Dendritic cell treated with granulocyte-macrophage colony-stimulating factor and Interleukin-4, amounts not matched to agents 40 ng/mL and 50 ng/mL, for 4 days (primary cell): ENCODE data around the gene LCT.
A peak's percentile ranks its signal among the peaks of the same experiment; 100 is the strongest.

ENCODE experiments used
- H3K27ac Mint-ChIP-seq: one replicate; pipeline ENCODE4 v1.8.0; 2022; ENCODE audit warnings: mild to moderate bottlenecking, mixed read lengths
- H3K27me3 Mint-ChIP-seq: one replicate; pipeline ENCODE4 v1.8.0; 2022; ENCODE audit warnings: mild to moderate bottlenecking, mixed read lengths
- H3K36me3 Mint-ChIP-seq: one replicate; pipeline ENCODE4 v1.8.0; 2022; ENCODE audit warnings: low read depth, mixed read lengths
- H3K4me1 Mint-ChIP-seq: one replicate; pipeline ENCODE4 v1.8.0; 2022; ENCODE audit warnings: low read depth, mixed read lengths
- H3K4me3 Mint-ChIP-seq: one replicate; pipeline ENCODE4 v1.8.0; 2022; ENCODE audit warnings: mild to moderate bottlenecking, moderate library complexity, mixed read lengths
- H3K9me3 Mint-ChIP-seq: one replicate; pipeline ENCODE4 v1.8.0; 2022; ENCODE audit warnings: mixed read lengths
- intact Hi-C: fragments of 100-400 bp; cut with micrococcal nuclease; formaldehyde crosslinking; loops from one replicate; pipeline ENCODE4 v1.15.0; 2022

Gene LCT

DNA sequence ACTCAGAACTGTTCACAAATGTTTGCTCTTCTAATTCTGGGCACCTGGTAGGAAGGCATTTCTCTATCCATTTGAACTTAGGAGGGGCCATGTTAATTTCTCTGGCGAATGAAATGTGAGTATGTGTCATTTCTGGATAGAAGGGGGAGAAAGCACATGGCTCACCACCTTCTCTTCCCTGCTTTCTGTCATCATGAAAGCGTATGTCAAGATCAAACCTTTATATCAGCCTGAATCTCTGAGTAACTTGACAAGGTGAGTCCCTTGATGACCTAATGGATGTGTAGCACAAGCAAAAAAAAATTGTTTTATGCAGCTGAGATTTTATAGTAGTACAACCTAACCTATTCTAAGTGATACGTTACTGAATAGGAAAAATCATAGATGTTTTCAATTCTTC is 12.1 kb upstream of the LCT start:
- H3K4me3 Mint-ChIP-seq, result no peak overlapping the region
- H3K27me3 Mint-ChIP-seq, result no peaks in the 10 kb centered on the region
- intact Hi-C loops, result no loop called here
- no peaks in the 10 kb centered on the region for H3K4me1 Mint-ChIP-seq
- no peaks in the 10 kb centered on the region for H3K9me3 Mint-ChIP-seq
- H3K27ac Mint-ChIP-seq, result no peak overlapping the region
- H3K36me3 Mint-ChIP-seq, result peaks cover 73% of the 10 kb centered on the region

- intact Hi-C loops, result no loop called here
- Mint-ChIP-seq H3K9me3 (no peaks in the 10 kb centered on the region), H3K4me3 (no peak overlapping the region), H3K36me3 (peaks cover 71% of the 10 kb centered on the region), H3K27ac (no peak overlapping the region), H3K4me1 (no peaks in the 10 kb centered on the region), H3K27me3 (no peaks in the 10 kb centered on the region)
Observed at GRCh38 chr2:135845997-135846396, 9.0 kb upstream of the LCT start.

- Mint-ChIP-seq H3K27me3 (no peaks in the 10 kb centered on the region), H3K4me1 (no peaks in the 10 kb centered on the region), H3K27ac (no peak overlapping the region), H3K36me3 (peaks cover 63% of the 10 kb centered on the region), H3K9me3 (no peaks in the 10 kb centered on the region), H3K4me3 (no peak overlapping the region)
- intact Hi-C loops, result no loop called here
Observed at GRCh38 chr2:135845257-135845656, 8.3 kb upstream of the LCT start.

DNA sequence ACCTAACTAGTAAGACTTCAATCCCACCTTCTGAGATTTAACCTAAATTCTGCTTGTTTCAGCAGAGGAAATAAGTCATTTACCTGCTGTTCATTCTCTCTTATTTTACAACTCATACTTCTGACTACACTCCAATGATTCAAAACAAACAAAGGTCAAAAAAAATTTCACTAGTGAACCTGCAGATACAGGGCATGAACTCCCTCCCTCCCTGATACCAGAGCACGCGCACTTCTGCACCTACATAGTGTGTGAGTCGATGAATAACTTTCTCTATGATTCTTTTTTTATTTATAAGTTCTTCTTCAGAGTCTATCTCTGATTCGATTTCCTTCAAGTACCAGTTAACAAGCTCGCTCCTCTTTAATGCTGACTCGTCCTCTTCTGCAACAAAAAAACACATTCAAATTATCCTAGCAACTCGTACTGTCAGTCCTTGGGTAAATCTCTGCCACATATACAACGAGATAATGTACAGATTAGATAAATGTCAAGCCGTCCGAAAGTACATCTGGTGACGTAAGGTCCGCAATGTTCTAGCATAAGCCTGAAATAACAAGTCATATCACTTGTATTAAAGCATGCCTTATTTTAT is 7.4 kb upstream of the LCT start:
- Mint-ChIP-seq H3K4me1 (no peaks in the 10 kb centered on the region), H3K36me3 (peaks cover 60% of the 10 kb centered on the region), H3K9me3 (no peaks in the 10 kb centered on the region), H3K4me3 (no peak overlapping the region), H3K27ac (no peak overlapping the region), H3K27me3 (no peaks in the 10 kb centered on the region)
- intact Hi-C loops, result no loop called here

DNA sequence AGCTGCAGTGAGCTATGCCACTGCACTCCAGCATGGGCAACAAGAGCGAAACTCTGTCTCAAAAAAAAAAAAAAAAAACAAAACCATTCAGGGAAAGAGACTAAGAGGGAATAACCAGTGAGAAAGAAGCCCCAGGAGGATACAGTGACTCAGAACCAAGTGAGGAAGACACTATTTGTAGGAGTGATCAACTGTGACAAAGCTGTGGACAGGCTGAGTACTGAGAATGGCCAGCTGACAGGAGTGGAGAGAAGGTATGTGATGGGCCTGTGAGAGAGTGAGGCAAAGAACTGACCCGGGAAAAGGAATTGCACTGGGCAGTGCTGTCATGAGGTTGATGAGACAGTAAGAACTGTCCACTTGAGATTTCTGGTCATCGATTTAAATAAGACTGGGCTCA is 6.7 kb upstream of the LCT start:
- Mint-ChIP-seq H3K27ac (no peak overlapping the region), H3K36me3 (peaks cover 56% of the 10 kb centered on the region), H3K4me1 (no peaks in the 10 kb centered on the region), H3K27me3 (no peaks in the 10 kb centered on the region), H3K9me3 (no peaks in the 10 kb centered on the region), H3K4me3 (no peak overlapping the region)
- intact Hi-C loops, result no loop called here

DNA sequence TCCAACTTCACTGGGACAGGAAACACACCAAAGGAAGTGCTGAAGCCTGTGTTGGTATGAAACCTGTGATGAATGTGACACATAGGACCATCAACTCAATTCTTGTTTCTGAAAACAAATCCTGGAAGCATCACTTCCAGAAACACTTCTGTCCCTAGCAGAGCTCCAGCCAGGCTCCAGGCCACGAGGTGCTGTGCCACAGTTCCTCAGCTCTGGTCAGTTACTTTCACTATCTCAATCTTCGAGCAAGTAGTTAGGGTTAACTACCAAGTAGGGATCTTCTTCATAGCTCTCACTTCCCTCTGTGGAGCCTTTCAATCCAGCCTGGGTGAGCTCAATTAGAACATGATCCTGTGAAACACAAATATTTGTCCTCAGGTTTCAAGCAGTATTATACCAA is 3.6 kb upstream of the LCT start:
- peak overlapping the region; percentile 26 for H3K4me3 Mint-ChIP-seq
- peaks cover 28% of the 10 kb centered on the region for H3K36me3 Mint-ChIP-seq
- intact Hi-C loops, result no loop called here
- H3K9me3 Mint-ChIP-seq, result no peaks in the 10 kb centered on the region
- peaks cover 6% of the 10 kb centered on the region for H3K4me1 Mint-ChIP-seq
- H3K27ac Mint-ChIP-seq, result peak overlapping the region; percentile 25
- no peaks in the 10 kb centered on the region for H3K27me3 Mint-ChIP-seq

- Mint-ChIP-seq H3K4me1 (peaks cover 8% of the 10 kb centered on the region), H3K9me3 (no peaks in the 10 kb centered on the region), H3K27ac (no peak overlapping the region), H3K4me3 (no peak overlapping the region), H3K27me3 (no peaks in the 10 kb centered on the region), H3K36me3 (peaks cover 27% of the 10 kb centered on the region)
- intact Hi-C loops, result no loop called here
Observed at GRCh38 chr2:135839713-135840112, 2.7 kb upstream of the LCT start.

DNA sequence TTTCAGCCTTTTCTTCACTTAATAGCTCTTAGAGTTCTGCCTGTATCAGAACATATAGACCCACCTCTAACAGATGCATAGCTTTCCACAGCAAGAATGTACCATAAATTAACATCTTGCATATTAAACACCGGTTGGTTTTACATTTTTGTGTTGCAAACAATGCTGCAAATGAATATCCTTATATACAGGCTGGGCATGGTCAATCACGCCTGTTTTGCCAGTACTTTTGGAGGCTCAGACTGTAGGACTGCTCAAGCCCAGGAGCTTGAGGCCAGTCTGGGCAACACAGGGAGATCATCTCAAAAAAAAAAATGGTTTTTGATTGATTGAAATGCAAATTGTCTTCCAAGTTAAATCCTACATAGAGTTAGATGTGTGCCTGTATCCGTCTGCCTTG is 1.5 kb upstream of the LCT start:
- Mint-ChIP-seq H3K27ac (no peak overlapping the region), H3K36me3 (peaks cover 15% of the 10 kb centered on the region), H3K4me3 (no peak overlapping the region), H3K9me3 (no peaks in the 10 kb centered on the region), H3K4me1 (peaks cover 8% of the 10 kb centered on the region), H3K27me3 (no peaks in the 10 kb centered on the region)
- intact Hi-C loops, result no loop called here

DNA sequence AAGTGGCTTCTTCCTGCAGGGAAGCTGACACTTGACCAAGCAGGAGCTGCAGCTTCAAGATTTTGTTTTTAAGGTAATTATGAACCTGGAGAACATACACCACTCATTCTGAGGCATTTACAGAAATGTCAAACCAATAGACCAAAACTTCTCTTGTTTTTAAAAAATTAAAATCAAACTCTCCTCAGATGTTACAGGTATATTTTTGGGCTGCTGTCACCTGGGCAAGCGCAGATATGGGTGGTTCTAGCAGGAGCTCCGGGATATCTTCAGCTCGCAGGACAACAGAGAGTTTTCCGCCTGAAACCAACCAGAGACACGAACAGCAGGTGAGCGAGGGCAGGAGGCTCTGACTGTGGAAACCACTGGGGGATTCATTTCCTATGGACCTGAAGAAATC is 4.1 kb downstream of the LCT start:
- H3K9me3 Mint-ChIP-seq, result no peaks in the 10 kb centered on the region
- H3K4me1 Mint-ChIP-seq, result peaks cover 8% of the 10 kb centered on the region
- intact Hi-C loops, result no loop called here
- no peaks in the 10 kb centered on the region for H3K27me3 Mint-ChIP-seq
- H3K36me3 Mint-ChIP-seq, result no peaks in the 10 kb centered on the region
- no peak overlapping the region for H3K27ac Mint-ChIP-seq
- no peak overlapping the region for H3K4me3 Mint-ChIP-seq

DNA sequence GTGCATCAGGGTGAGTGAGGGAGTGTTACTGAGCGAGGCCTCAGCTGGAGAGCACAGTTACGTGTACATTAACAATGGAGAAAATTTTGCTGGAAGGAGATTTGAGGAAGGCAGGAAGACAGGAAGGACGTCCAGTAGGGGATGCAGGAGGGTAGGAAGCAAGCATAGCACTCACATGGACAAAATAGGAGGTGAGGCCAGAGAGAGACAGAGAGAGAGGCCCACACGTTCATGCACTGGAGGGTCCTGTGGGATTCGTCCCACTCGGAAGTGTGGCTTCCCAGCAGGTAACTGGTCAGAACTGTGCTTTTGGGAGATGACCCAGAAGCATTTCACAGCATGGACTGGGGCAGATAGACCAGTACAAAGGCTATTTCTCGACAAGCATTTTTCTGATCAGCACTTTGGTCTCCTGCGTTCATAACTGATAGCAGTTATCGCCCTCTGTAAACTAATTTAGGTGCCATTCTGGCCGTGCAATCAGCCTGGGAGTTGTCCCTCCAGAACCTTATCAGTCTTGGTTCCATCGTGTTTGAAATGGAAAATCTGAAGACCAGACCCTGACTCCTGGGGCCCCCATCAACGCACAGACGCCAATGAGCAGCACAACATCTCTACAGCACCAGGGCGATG is 5.7 kb downstream of the LCT start:
- intact Hi-C loops, result no loop called here
- Mint-ChIP-seq H3K4me1 (peaks cover 8% of the 10 kb centered on the region), H3K27me3 (no peaks in the 10 kb centered on the region), H3K4me3 (no peak overlapping the region), H3K9me3 (no peaks in the 10 kb centered on the region), H3K27ac (no peak overlapping the region), H3K36me3 (no peaks in the 10 kb centered on the region)

GRCh38 chr2:135829378-135830135 is 7.4 kb downstream of the LCT start:
- Mint-ChIP-seq H3K4me3 (no peak overlapping the region), H3K27ac (no peak overlapping the region), H3K27me3 (no peaks in the 10 kb centered on the region), H3K9me3 (no peaks in the 10 kb centered on the region), H3K4me1 (no peaks in the 10 kb centered on the region), H3K36me3 (no peaks in the 10 kb centered on the region)
- intact Hi-C loops, result no loop called here

DNA sequence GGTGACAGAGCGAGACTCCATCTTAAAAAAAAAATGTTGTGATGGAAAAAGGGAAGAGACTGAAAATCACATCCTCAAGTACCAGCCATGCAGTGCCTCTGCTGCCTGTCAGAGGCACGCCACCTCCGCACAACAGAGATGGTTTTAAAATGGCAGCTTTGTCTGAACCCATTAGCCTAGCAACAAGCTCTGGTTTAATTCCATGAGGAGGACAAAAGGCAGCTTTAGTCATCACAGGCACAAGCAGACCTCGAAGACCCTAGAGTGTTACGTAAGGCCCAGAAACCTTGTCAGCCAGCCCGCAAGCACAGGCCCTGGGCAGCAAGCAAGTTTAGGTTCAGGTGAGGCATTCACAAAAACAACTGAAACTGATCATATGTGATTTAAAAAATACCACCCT is 10.4 kb downstream of the LCT start:
- intact Hi-C loops, result no loop called here
- Mint-ChIP-seq H3K36me3 (no peaks in the 10 kb centered on the region), H3K27ac (no peak overlapping the region), H3K9me3 (peaks cover 17% of the 10 kb centered on the region), H3K4me3 (no peak overlapping the region), H3K27me3 (no peaks in the 10 kb centered on the region), H3K4me1 (peaks cover under 1% of the 10 kb centered on the region)

GRCh38 chr2:135825550-135826176 is 11.3 kb downstream of the LCT start:
- Mint-ChIP-seq H3K4me1 (peaks cover 5% of the 10 kb centered on the region), H3K4me3 (no peak overlapping the region), H3K9me3 (peaks cover 17% of the 10 kb centered on the region), H3K27me3 (no peaks in the 10 kb centered on the region), H3K36me3 (no peaks in the 10 kb centered on the region), H3K27ac (no peak overlapping the region)
- intact Hi-C loops, result no loop called here

GRCh38 chr2:135825131-135825530 is 11.9 kb downstream of the LCT start:
- Mint-ChIP-seq H3K4me1 (peaks cover 10% of the 10 kb centered on the region), H3K27me3 (peaks cover 3% of the 10 kb centered on the region), H3K9me3 (peaks cover 17% of the 10 kb centered on the region), H3K36me3 (no peaks in the 10 kb centered on the region), H3K27ac (no peak overlapping the region), H3K4me3 (no peak overlapping the region)
- intact Hi-C loops, result no loop called here
